Forelimb muscle (tissue), 1 donor: Measurements from ENCODE around the gene VPS26B. TPM values are rescaled to one million over a fixed set of nuclear protein-coding genes. Genes with fewer than 3 reads are reported as not detected.
"Not testable (repeated sequence)": the region's sequence is repeated elsewhere in the genome, so short reads cannot be mapped to it uniquely, and the experiment has no call there.

Experiments
- DNase-seq: peaks from one replicate; pipeline ENCODE4 v3.0.0-alpha.2; 2013; ENCODE audit warnings: low read depth
- polyA plus RNA-seq: library from polyadenylated mRNA; unstranded; fragments of 120-200 nt; gene quantifications from one replicate; pipeline ENCODE4 v1.2.1, GENCODE V29; 2013; ENCODE audit not compliant: insufficient read length

VPS26B gene
- polyA plus RNA-seq, 1 donor = 30.4 TPM

GRCh38 chr11:134281635-134282034 lies 57.2 kb downstream of the VPS26B start:
- DNase-seq = not testable (repeated sequence)

GRCh38 chr11:134282121-134283045 lies 57.9 kb downstream of the VPS26B start:
- DNase-seq = no peak

- no peak for DNase-seq
Measured at GRCh38 chr11:134283461-134284230, 59.2 kb downstream of the VPS26B start.

GRCh38 chr11:134284349-134284748 lies 59.9 kb downstream of the VPS26B start:
- DNase-seq = not testable (repeated sequence)

- no peak for DNase-seq
Measured at GRCh38 chr11:134287561-134287960, 63.1 kb downstream of the VPS26B start.

DNA sequence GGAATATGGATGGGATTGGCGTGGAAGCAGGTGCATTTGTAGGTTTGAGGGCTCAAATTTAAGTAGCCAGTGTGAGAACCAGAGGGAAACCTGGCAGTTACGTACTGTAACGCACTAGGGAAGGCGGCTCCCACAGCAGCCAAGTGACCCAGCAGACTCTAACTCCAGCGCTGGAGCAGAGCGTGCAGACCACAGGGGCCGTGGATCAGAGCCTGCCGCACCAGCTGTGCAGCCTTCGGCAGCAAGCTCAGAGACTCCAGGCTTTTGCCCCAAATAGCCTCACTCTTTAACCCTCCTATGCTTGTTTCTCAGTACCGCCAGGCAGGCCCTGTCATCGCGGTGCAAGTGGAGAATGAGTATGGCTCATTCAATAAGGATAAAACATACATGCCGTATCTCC lies 64.0 kb downstream of the VPS26B start:
- DNase-seq = no peak

DNA sequence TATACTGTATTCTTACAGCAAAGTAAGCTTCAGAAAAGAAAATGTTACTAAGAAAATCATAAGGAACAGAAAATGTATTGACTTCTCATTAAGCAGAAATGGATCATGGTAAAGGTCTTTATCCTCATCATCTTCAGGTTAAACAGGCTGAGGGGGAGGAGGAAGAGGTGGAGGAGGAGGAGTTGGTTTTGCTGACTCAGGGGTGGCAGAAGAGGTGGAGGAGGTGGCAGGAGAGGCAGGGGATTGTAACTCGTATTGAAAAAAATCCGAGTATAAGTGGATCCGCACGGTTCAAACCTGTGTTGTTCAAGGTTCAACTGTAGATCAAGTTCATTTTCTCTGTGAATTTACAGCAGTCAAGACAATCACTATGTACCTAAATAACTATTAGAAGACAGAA lies 64.7 kb downstream of the VPS26B start:
- no peak for DNase-seq

DNA sequence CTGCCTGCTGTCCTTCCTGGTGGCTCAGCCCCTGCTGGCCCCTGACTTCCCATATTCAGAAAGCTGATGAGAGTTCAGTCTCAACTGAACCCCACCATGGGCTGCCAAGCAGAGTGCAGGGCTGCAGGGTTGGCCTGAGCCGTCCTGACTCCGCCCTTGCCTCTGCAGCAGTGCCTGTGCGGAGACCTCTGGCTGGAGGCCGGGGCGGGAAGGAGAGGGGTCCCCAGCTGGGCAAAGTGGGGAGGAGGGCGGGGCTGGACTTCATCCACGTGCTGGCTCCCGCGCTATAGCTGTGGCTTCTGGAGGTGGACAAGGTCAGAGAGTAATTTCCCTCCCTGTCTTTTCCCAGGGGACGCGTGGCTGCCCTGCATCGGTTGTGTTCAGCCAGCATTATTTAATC lies 65.3 kb downstream of the VPS26B start:
- DNase-seq = no peak

DNA sequence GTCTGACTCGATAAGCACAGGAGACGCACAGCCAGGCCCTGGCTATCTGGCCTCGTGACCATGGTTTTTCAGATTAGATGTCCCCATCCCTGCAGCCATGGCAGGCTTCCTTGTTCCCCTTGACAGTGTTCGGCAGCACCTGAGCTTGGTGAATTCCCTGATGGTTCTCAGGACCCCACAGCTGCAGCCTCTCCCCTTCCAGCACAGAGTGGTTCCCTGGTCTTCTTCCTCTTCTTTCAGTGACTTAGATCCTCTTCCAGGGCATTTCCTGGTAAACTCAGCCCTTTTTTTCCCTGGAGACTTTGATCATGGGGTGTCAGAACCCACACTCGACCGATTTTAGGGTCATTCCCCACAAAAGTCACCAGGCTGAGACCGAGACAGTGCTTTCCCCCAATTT lies 66.2 kb downstream of the VPS26B start:
- no peak for DNase-seq

DNA sequence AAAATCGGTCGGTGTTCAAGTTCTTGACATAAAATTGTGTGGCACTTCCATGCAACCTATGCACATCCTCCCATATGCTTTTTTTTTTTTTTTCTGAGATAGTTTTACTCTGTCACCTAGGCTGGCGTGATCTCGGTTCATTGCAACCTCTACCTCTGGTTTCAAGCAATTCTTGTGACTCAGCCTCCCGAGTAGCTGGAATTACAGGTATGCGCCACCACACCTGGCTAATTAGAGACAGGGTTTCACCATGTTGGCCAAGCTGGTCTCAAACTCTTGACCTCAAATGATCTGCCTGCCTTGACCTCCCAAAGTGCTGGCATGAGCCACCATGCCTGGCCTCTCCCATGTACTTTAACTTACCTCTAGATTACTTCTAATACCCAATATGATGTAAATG lies 66.7 kb downstream of the VPS26B start:
- no peak for DNase-seq

DNA sequence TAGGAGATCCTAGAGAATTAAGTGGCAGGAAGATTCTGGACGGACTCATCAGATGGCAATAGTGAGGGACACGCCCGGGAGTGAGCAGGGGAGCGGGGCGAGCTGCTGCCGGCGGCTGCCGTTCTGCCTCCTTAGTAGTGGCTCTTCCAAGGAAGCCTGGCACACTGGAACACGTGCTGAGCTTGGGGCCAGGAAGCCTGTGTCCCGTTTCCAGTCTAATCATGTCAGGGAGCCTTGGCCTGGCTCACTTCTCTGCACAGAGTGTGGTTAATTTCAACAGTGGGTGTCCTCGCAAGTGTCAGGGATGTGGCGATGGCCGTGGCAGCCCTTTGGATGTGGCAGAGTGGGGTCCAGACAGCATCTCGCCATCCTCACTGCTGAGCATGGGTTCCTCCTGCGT lies 68.2 kb downstream of the VPS26B start:
- DNase-seq = no peak

- no peak for DNase-seq
Measured at GRCh38 chr11:134293119-134294113, 68.9 kb downstream of the VPS26B start.

DNA sequence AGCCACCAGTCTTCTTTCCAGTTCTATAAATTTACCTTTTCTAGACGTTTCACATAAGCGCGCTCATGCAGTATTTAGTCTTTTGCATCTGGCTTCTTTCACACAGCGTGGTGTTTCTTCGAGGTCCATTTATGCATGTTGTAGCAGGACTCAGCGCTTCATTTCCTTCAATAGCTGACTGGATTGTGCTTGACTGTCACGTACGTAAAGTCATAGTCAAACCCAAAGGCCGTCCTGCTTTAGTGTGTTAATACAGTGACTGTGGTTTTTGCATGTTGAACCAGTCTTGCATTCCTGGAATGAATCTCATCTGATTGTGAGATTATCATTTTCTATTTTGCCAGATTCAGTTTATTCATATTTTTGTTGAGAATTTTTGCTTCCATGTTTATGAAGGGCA lies 70.2 kb downstream of the VPS26B start:
- DNase-seq = no peak

Other genes with a start within 250 kb of the VPS26B start
- 119 TPM for gene JAM3, start 155.6 kb upstream of the VPS26B start, polyA plus RNA-seq
- gene NCAPD3, start 704 bp upstream of the VPS26B start, polyA plus RNA-seq = 13.3 TPM
- 30.6 TPM for gene THYN1, start 28.7 kb downstream of the VPS26B start, polyA plus RNA-seq
- 21.9 TPM for gene ACAD8, start 28.9 kb downstream of the VPS26B start, polyA plus RNA-seq
- gene GLB1L3, start 51.7 kb downstream of the VPS26B start, polyA plus RNA-seq = 0.08 TPM
- 0.47 TPM for gene GLB1L2, start 107.3 kb downstream of the VPS26B start, polyA plus RNA-seq
- gene B3GAT1, start 187.6 kb downstream of the VPS26B start, polyA plus RNA-seq = 0.52 TPM